GM20000 (cell line): ENCODE measurements around the gene GRIK1.

Experiments
- DNase-seq: peaks from one replicate; pipeline ENCODE4 v3.0.0; 2012; ENCODE audit warnings: low spot score
- CTCF ChIP-seq: IDR thresholded peaks from 2 replicates; pipeline ENCODE4 v1.5.1; 2012; ENCODE audit warnings: mild to moderate bottlenecking, control low read depth; ENCODE audit errors: extremely low read depth, missing control alignments

GRIK1 gene

DNA sequence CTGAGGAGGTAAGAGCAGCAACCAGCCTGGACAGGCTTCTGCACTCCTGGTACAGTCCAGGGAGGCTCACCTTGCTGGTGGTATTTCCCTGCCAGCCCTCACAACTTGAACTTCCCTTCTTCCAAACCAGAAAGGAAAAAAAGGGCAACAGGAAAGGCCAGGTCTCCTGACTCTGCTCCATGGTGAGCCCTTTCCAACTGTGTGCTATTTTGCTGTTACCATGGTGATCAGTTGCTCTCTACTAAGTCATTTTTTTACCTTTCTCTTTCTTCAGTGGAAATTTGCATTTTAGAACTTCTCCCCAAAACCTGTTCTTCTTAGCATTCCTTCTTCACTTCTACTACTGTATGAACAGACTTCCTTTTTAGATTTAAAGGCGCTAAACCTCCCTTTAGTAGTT lies 164.3 kb downstream of the GRIK1 start:
- TF ChIP-seq CTCF: no peak
- no peak for DNase-seq

DNA sequence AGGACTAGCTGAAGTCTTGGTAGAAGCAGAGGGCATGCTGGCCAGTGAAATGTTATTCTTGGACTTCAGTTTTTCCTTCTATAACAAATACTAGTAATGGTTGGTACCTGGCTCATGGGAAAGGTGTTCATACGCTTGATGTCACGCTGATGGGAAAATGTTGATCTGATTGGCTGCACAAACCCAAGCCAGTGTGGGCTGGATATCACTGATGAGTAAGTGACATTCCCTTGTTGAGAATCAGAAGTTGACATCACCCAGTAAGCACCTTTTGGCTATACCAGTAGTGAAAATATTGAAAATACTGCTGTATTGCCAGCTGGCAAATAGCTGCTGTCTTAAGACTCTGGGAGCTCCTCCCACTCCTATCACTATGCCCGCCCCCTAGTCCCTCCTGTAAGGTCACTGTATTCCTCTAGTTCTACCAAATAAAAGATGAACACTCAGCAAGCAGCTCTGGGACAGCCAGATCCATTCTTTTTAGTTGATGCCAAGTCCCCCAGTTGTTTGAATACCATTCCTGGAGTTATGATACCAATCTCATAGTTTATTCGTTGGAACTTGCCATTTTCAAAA lies 168.2 kb downstream of the GRIK1 start:
- no peak for DNase-seq
- no peak for TF ChIP-seq CTCF

DNA sequence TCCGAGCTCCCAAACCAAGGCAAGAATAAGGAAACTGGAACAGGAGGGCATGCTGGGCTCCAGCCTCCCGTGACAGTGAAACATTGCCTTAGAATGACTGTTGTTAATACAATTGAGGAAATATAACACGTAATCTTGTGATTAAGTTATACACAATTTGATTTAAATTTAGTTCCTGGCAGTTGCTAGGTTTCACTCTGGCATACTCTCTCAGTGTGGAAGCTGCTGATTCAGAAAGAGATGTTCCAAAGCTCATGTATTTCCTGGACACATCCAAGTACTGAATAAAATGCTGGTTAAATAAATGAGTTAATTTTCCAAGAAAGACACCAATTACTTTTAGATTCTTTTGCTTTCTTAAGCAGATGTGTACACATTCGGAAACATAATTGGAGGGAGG lies 176.1 kb downstream of the GRIK1 start:
- no peak for DNase-seq
- no peak for TF ChIP-seq CTCF

DNA sequence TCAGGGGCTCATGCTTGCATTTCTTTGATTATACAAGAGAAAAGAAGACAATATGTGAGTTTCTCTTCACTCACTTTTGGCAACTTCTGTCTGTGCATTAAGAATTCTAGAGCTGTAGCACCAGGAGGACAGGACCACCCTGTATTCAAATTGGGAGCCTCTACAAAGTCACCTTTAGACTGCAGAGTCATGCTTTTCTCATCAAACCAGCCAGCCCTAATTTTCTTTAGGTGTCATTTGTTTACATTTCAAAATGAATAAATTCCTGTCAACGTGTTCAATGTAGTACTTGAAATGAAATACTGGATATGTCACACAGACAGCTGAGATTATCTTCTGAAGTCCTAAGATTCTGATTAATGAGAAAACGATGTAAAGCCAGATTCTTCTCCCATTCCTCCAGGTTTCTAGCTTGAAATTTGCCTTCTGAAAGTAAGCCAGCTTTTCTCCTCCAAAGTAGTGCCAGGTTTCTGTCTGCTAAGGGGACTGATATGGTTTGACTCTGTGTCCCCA lies 177.2 kb downstream of the GRIK1 start:
- no peak for DNase-seq
- no peak for TF ChIP-seq CTCF

GRCh38 chr21:29753216-29753615 lies 186.6 kb downstream of the GRIK1 start:
- no peak for DNase-seq
- no peak for TF ChIP-seq CTCF

DNA sequence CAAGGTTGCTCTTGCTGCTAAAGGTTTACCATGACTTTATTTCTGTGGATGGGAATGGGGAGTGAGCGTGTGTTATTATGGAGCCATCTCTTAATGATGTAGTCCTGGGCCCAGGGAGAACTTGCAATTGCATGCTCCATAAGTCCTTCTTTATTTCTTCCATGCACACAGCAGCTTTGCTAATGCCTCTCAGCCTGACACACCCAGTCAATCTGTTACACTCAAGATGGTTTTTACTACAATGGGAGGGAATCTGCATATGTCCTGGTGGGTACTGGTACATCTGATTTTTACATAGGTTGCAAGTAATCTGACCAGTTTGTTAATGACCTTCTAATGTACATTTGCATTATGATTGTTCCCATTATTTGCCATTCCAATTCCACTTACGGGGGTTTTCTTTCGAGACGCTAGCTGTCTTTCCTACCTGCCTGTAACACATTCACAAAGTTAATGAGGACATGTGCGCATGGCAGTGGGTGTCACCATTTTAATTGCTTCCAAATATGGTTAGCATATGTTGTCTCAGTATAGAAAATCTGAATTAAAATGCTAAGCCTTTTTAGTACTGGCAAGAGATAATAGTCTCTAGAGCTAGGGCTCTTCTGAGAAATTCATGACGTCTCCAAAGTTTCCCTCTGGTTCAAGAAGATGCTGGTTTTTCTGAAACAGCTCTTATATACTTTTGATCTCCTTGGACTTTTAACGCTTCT lies 188.2 kb downstream of the GRIK1 start:
- DNase-seq: no peak
- TF ChIP-seq CTCF: no peak

DNA sequence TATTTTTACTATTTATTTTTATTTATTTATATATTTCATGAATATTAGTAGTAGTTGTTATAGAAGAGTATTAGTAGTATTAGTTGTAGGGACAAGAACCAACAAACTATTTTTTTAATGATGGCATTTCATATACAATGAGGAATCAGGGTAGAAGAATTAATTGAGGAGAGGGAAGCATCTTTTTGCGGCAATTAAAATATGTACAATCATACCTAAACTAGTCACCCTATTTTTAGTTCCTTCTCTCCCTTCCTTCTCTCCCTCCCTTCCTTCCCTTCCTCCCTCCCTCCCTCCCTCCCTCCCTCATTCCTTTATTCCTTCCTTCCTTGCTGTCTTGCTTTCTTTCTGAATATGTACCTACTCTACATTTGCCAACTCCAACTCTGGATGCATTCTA lies 189.8 kb downstream of the GRIK1 start:
- DNase-seq: no peak

More for the DNA sequence above, 189.8 kb downstream of the GRIK1 start:
- no peak for TF ChIP-seq CTCF
